IPS-11a (cell line): ENCODE data around the gene IL18BP.

Experiments used
- H3K4me3 ChIP-seq: one replicate; pipeline ENCODE4 v1.5.1; 2013; ENCODE audit warnings: low read depth, low read length, control low read depth

IL18BP gene

DNA sequence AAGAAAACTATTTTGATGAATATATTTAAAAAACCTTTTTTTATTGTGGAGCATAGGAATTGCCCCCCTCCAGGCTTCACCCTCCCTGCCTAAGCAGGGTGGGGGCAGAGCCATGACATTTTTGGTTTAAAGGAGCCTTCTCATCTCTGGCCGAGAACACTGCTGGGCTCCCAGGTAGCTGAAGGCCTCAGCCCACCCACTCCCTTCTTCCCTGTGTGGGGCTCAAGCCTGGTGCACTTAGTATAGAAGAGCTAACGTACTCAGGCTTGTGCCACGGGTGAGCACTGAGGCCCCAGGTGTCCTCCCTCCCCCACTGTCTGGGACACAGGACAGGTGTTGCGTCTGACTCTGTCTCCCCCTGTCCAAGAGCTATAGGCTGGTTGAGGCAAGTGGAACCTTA is 2.2 kb upstream of the IL18BP start:
- no peak overlapping the region for H3K4me3 ChIP-seq

- no peak overlapping the region for H3K4me3 ChIP-seq
Observed at GRCh38 chr11:71996946-71997345, 1.8 kb upstream of the IL18BP start.

- H3K4me3 ChIP-seq = no peak overlapping the region
Observed at GRCh38 chr11:71997594-71997993, 1.1 kb upstream of the IL18BP start.

DNA sequence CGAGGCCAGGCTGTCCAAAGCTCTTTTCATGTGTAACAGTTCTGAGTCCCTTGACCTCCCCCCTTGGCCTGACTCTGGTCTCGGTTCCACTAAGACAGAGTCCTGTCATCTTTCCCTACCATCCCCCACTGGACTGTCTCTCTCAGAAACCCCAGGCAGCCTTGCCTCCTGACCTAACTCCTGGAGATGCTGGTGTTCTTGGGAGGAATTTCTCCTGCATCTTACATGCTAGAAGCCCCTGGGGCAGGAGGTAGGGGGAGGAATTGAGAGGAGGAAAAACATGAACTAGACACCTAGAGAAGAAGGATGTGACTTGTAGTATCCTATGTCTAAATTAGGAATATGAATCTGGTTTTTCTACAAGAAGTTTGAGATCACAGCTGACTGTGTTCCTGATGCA is 648 bp upstream of the IL18BP start:
- no peak overlapping the region for H3K4me3 ChIP-seq

GRCh38 chr11:71999362-71999761 is 653 bp downstream of the IL18BP start:
- H3K4me3 ChIP-seq = no peak overlapping the region

- H3K4me3 ChIP-seq = no peak overlapping the region
Observed at GRCh38 chr11:71999798-72000197, 1.1 kb downstream of the IL18BP start.

DNA sequence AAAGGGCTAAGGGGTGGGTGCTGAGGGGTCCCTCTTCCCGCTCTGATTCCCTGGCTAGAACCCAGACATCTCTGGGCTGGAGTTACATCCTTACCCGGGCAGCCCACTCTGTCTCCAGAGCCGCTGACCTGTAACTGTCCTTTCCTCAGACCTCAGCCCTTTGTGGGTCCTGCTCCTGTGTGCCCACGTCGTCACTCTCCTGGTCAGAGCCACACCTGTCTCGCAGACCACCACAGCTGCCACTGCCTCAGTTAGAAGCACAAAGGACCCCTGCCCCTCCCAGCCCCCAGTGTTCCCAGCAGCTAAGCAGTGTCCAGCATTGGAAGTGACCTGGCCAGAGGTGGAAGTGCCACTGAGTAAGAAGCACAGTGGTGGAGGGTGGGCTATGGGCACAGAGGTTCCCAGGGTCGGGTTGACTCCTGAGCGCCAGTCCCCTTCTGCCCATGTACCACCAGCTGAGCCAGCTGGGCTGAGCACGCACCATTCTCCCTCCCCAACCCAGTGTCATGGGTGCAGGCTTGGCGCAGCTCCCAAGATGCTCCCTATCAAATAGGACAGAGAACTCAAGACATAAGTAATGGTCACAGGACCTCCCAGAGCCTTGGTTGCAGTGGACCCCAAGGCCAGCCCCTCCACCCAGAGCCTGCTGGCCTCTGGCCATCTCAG is 1.6 kb downstream of the IL18BP start:
- H3K4me3 ChIP-seq = no peak overlapping the region

DNA sequence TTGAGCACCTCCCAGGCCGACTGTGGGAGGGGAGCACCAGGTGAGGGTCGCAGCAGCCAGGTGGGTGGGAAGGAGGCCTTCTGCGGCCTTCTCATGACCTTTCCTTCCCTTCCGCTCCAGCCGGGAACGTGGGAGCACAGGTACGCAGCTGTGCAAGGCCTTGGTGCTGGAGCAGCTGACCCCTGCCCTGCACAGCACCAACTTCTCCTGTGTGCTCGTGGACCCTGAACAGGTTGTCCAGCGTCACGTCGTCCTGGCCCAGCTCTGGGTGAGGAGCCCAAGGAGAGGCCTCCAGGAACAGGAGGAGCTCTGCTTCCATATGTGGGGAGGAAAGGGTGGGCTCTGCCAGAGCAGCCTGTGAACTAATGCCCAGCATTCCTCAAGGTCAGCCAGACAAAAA is 2.6 kb downstream of the IL18BP start:
- H3K4me3 ChIP-seq = no peak overlapping the region

DNA sequence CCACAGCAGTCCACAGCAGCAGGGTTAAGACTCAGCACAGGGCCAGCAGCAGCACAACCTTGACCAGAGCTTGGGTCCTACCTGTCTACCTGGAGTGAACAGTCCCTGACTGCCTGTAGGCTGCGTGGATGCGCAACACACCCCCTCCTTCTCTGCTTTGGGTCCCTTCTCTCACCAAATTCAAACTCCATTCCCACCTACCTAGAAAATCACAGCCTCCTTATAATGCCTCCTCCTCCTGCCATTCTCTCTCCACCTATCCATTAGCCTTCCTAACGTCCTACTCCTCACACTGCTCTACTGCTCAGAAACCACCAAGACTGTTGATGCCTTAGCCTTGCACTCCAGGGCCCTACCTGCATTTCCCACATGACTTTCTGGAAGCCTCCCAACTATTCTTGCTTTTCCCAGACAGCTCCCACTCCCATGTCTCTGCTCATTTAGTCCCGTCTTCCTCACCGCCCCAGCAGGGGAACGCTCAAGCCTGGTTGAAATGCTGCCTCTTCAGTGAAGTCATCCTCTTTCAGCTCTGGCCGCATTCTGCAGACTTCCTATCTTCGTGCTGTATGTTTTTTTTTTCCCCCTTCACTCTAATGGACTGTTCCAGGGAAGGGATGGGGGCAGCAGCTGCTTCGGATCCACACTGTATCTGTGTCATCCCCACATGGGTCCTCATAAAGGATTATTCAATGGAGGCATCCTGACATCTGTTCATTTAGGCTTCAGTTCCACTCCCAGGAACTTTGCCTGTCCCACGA is 3.3 kb downstream of the IL18BP start:
- no peak overlapping the region for H3K4me3 ChIP-seq

DNA sequence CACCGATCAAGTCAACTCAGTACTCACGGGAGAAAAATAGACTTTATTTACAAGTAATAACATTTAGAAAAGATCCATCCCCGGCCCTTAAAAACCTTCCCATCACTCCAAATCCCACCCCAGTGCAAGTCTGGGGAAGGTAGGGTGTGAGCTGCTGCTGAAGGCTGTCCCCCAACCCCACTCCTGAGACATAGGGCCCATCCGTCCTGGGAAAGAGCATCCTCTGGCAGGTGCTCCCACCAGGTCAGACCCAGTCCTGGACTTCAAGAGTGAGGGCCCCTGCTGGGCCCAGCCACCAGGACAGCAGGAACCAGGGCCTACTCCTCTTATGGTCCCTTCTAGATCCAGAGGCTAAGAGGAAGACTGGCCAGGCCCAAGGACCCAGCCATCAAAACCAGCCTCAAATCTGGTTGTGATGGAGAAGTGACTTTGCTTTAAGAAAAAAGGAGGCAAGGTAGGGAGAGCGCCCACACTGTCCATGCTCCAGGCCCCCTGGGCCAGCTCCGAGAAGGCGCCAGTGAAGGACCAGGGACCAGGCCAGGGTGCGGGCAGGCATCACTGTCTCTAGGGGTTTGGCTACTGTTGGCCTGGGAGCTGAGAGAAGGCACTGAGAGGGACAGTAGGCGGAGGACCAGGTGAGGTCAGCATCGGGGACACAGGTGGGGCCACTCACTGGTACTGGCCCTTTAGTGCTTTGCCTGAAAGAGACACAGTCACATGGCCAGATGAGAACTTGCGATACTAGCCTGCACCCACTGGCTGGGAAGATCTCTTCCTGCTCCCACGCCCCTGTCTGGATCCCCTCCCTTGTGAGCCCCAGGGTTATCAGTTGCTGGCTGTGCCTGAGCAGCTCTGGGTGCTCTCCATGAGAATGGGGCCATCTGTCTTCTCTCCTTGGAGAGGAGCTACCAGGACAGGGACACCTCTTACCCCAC is 4.4 kb downstream of the IL18BP start:
- H3K4me3 ChIP-seq = no peak overlapping the region

DNA sequence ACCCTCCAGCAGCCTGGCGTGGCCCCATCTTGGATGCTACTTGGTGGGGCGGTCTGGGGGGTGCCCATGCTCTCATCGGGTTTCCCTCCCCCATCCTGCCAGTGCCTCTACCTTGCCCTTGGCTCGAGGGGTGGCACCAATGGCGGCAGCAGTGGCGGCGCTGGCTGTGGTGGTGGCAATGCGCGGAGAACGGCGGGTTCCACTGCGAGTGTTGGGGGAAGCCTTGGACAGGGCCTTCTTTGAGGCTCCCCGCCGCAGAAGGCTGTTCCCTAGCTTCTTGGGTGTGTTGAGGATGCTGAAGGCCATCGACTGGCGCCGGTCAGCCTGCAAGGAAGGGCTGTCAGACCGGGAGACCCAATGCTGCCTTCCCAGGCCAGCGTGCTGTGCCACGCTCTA is 5.1 kb downstream of the IL18BP start:
- no peak overlapping the region for H3K4me3 ChIP-seq

DNA sequence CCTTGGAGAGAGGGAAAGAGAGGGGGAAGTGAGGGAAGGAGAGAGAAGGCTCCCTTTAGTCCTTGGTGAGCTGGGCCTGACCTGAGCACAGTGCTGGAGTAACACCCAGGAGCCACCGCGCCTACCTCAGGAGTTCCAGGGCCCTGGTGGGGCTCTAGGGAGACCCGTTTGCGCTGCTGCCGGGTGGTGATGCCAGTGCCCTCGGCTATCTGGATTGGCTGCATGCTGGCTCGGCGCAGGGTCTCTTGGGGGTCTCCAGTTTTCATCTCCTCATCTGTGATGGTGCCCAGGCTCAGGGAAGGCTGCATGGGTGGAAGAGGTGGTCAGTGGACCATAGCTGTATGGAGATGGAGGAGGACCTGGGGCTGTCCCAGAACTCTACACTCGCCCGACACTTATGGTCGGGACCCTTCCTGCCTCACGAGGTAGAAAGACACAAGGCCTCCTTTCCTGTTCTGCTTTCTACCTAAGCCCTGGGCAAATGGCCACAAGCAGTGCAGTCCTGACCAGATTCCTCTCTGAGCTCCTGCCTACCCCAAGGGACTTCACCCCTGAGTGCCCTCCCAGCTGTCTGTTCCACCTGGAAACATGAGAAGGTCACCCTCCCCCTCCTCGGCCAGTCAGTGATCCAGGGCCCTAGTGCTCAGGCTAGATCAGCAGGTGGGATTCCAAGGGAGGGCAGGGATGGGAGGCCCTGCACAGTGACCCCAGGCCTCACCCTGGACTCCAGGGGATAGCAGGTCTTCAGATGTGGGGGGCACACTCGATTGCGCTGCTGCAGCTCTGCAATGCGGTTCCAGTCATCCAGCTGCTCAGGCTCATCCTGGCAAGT is 6.0 kb downstream of the IL18BP start:
- no peak overlapping the region for H3K4me3 ChIP-seq

DNA sequence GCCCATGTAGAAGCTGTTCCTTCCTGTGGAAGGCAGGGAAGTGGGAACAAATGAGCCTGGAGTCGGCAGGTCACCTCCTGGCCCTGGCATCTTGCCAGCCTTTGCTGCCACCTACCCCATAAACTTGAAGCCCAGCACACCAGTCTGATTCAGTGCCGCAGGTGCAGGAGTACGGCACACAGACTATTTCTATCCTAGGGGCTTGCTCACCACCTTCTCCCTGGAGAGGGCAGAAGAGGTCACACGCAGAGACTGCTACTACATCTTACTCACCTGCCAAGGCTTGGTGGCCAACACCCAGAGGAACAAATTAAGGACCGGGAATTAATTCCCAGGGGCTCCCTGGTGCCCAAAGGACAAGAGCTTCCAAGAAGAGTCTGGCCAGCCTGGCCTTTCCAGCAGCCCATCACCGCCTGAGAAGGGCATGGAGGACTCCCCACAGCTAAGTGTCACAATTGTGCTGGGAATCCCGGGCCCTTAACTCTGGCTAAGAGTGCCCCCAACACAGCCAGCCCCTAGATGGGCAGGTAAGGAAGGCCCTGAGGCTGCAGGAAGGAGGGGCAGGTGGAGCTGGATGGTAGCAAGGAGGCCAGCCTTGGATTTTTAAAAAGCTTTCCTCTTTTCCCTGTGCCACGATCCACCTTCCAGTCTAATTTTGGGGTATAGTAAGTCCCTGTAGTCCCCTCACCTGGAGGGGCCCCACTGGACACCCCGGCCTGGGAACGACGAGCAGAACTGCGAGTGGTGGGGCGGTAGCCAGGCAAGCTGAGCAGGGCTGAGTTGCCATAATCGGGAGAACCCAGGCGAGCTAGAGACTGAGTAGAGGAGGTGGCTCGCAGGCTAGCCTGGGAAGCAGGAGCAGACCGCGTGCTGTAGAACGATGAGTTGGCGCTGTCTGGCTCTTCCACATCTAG is 6.9 kb downstream of the IL18BP start:
- no peak overlapping the region for H3K4me3 ChIP-seq

DNA sequence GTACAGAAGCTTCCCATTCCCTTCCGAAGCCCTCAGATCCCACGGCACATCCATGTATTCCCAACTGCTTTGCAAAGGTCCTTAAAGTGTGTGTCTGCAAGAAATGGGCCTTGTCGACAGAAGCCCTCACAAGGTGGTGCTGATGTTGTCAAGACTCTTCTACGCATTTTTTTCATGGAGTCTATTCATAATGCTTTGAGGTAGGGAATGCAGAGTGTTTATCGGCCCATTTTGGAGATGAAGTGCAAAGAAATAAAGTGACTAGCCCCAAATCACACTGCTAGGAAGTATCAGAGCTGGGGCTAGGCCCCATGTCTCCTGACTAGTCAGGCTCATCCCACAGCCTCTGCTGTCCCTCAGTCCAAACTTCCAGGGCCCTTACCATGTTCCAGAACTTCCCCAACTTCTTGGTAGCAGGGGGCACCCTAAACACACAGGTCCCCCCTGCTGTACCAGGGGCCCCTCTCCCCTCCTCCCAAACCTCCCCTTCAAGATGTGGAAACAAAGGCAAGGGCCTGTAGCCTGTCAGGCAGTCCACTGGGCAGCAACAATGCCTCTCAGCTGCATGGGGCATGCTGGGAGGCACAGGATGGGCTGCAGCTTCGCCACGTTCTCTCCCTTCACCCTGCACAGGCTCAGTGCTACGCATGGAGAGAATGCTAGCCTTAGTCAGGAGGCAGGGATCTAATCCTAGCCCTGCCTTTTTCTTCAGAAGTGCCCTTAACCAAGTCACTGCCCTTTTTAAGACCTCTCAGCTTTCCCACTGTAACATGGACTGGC is 7.8 kb downstream of the IL18BP start:
- H3K4me3 ChIP-seq = no peak overlapping the region

DNA sequence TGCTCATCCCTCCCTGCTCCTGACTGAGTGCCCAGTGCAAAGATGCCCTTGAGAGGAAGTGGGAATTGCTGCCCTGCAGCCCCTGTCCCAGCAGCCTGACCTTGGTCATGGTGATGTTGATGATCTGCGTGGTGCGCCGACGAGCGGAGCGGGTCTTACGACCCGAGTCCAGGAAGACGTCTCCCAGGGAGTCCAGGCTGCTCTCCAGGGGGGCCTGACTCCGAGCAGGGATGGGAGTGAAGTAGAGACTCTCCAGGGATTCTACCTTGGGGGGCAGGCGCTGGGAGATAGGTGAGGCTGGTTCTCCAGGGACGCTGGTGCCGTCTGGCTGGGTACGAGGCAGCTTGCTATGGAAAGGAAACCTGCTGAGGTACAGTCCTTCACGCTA is 8.4 kb downstream of the IL18BP start:
- H3K4me3 ChIP-seq = no peak overlapping the region

DNA sequence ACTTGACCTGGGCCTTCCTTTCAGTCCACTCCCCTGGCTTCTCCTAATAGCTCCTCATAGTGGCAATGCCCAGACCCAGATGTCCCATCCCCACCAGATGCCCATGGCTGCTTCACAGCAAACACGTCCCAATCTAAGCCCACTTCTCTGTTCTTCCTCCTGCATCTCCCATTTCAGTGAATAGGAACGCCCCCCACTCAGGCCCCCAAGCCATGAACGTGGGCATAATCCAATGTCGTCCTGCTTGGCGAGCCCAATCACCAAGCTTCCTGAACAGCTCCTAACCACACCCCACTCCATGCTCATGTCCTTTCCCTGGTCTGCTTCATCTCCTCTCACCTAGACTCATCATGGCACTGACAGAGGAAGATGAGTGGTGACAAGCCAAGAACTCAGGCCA is 8.9 kb downstream of the IL18BP start:
- H3K4me3 ChIP-seq = no peak overlapping the region

DNA sequence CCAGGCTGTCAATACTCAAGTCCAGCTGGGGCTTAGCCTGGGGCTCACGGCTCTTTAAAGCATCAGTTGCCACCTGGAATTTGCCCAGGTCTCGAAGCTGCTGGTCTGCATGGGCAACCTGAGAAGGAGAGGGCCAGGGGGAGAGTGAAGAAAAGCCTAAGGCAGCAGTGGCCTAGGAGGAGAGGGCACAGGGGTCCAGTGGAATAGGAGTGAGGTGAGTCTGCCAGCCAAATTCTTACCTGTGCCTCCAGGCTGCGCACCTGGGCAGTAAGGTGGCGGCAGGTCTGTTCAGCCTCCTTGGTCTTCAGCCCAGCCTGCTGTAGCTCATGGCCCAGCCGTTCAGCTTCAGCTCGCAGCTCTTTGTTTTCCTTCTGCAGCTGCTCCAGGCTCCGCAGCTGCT is 10.0 kb downstream of the IL18BP start:
- no peak overlapping the region for H3K4me3 ChIP-seq

DNA sequence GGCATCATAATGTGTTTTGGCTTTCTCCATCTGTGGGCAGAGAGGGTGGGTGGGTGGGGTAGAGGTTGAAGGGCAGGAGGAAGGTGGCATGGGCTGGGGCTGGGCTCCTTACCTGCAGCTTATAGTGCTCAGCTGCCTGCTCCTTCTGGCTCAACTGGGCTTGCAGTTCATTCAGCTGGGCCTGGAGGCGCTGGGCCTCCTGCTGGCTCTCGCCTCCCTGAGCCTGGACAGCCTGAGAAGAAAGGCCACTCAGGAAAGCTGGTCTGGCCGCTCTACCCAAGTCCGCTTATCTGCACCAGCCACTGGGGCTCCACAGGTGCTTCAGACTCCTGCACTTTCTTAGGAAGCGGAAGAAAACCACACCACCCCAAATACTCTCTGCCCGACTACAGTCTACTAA is 10.4 kb downstream of the IL18BP start:
- no peak overlapping the region for H3K4me3 ChIP-seq
